Lower lobe of right lung (tissue), 2 donors: ENCODE measurements around the gene ACSM6. TPM values are rescaled to one million over a fixed set of nuclear protein-coding genes. Genes with fewer than 3 reads are reported as not detected.

Experiments
- ATAC-seq, 2 donors: fragments of 200-7000 bp; cut with Tn5 transposase; one replicate each; pipeline ENCODE4 v1.9.1; 2020 to 2022; ENCODE audit warnings: mild to moderate bottlenecking in 2 of 2, moderate library complexity in 2 of 2
- DNase-seq: peaks from one replicate; pipeline ENCODE4 v3.0.0-alpha.2; 2020
- H3K27ac ChIP-seq: fragments of 200-600 bp; one replicate; pipeline ENCODE4 v1.8.0; 2022
- H3K27me3 ChIP-seq: fragments of 200-600 bp; one replicate; pipeline ENCODE4 v1.8.0; 2022; ENCODE audit warnings: low read depth
- H3K36me3 ChIP-seq: fragments of 200-600 bp; one replicate; pipeline ENCODE4 v1.8.0; 2022; ENCODE audit warnings: mild to moderate bottlenecking
- H3K4me1 ChIP-seq: fragments of 200-600 bp; one replicate; pipeline ENCODE4 v1.8.0; 2022
- H3K4me3 ChIP-seq: fragments of 200-600 bp; one replicate; pipeline ENCODE4 v1.8.0; 2022; ENCODE audit warnings: mild to moderate bottlenecking
- H3K9me3 ChIP-seq: fragments of 200-600 bp; one replicate; pipeline ENCODE4 v1.8.0; 2022
- CTCF ChIP-seq: fragments of 200-600 bp; IDR thresholded peaks from one replicate; pipeline ENCODE4 v1.8.0; 2022; ENCODE audit warnings: antibody characterized with exemption, mild to moderate bottlenecking
- intact Hi-C: fragments of 100-400 bp; cut with DNase I; formaldehyde crosslinking; loops from one replicate; pipeline ENCODE4 v1.11.0; 2022
- long read RNA-seq: library from polyadenylated mRNA; unstranded; transcript quantifications from one replicate; pipeline ENCODE4 v2.0.0, GENCODE V29; 2021
- total RNA-seq: library from RNA; stranded (reverse); fragmentation: NEBNext Ultra II Directional; extraction: Animal tissue kit (Norgen Biotek cat#: 25700); gene quantifications from one replicate; pipeline ENCODE4 v1.2.1, GENCODE V29; 2021
- donor health status: DM: no; HTN: yes; CAD: no; lungs with severe emphysema.

ACSM6 gene, protein sequence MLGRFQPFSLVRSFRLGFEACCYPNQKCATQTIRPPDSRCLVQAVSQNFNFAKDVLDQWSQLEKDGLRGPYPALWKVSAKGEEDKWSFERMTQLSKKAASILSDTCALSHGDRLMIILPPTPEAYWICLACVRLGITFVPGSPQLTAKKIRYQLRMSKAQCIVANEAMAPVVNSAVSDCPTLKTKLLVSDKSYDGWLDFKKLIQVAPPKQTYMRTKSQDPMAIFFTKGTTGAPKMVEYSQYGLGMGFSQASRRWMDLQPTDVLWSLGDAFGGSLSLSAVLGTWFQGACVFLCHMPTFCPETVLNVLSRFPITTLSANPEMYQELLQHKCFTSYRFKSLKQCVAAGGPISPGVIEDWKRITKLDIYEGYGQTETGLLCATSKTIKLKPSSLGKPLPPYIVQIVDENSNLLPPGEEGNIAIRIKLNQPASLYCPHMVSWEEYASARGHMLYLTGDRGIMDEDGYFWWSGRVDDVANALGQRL
- total RNA-seq: not detected
- long read RNA-seq, partial matches to known transcripts: 0 of 2 reads
- long read RNA-seq, other reads (novel, unspliced or antisense): 2 of 2 reads

DNA sequence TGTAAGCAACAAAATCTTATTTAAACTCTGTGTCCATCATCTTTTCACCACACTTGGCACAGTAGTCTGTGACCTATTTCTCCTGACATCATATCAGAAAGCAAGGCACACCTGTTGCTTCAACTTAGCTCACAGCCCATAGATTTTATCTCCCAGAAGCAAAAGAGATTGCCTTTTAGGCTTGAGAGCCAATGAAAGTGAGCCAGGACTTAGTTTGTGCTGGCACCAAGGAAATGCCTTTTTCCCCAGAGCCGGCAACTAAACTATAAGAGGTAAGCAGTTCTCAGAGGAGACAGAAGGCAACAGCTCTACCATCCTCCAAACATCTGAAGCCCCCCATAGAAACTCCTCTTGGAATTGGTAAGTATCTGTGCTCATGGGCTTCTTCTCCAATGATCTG lies at the start of gene ACSM6:
Gene ACSM6 (plus strand): TSS at position 295 of the 400 bp plus-strand sequence. CDS start 248 bp downstream, outside the sequence.
- Histone ChIP-seq H3K4me3 (no peak within 1 kb of the TSS), H3K27me3 (no peaks in the 10 kb centered on the region), H3K9me3 (no peaks in the 10 kb centered on the region), H3K4me1 (no peaks in the 10 kb centered on the region), H3K36me3 (no peaks in the 10 kb centered on the region), H3K27ac (no peak within 1 kb of the TSS)
- DNase-seq: no peak
- ATAC-seq: no peak
- intact Hi-C loops: no loop called here
- TF ChIP-seq CTCF: no peak

GRCh38 chr10:95168694-95169093 lies 25.3 kb upstream of the ACSM6 start:
- ATAC-seq (no peak), DNase-seq (no peak)
- Histone ChIP-seq H3K27ac (no peak overlapping the region), H3K4me3 (no peak overlapping the region), H3K36me3 (no peaks in the 10 kb centered on the region), H3K4me1 (no peaks in the 10 kb centered on the region), H3K27me3 (no peaks in the 10 kb centered on the region), H3K9me3 (no peaks in the 10 kb centered on the region)
- intact Hi-C loops: no loop called here
- no peak for TF ChIP-seq CTCF

GRCh38 chr10:95169522-95169921 lies 24.5 kb upstream of the ACSM6 start:
- intact Hi-C loops: no loop called here
- DNase-seq: no peak

GRCh38 chr10:95170790-95171189 lies 23.2 kb upstream of the ACSM6 start:
- Histone ChIP-seq H3K27ac (no peak overlapping the region), H3K4me1 (no peaks in the 10 kb centered on the region), H3K4me3 (no peak overlapping the region), H3K27me3 (no peaks in the 10 kb centered on the region), H3K9me3 (no peaks in the 10 kb centered on the region), H3K36me3 (no peaks in the 10 kb centered on the region)
- TF ChIP-seq CTCF: no peak
- ATAC-seq (no peak), DNase-seq (no peak)
- intact Hi-C loops: no loop called here

More at GRCh38 chr10:95169522-95169921, 24.5 kb upstream of the ACSM6 start:
- H3K27me3 ChIP-seq: no peaks in the 10 kb centered on the region
- no peak overlapping the region for H3K4me3 ChIP-seq
- no peak overlapping the region for H3K27ac ChIP-seq
- no peak for TF ChIP-seq CTCF
- no peaks in the 10 kb centered on the region for H3K36me3 ChIP-seq
- ATAC-seq: no peak
- no peaks in the 10 kb centered on the region for H3K4me1 ChIP-seq
- H3K9me3 ChIP-seq: no peaks in the 10 kb centered on the region

DNA sequence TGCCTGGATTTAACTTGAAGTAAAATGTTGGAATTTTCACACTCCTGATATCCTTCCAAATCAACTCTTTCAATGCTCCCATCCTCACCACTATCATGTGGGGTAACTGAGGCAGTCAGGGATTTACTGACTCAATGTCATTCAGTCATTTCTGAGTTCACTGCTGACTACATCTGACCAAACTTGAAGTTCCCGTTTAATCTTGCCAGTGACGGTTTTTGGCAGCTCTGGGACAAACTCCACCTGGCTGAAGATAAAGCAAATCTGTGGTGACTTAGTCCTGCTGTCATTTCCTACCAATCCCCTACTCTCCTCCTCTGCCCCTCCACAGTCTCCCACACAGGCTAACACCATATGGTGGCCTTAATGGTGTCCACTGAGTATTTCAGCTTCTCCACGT lies 22.7 kb upstream of the ACSM6 start:
- Histone ChIP-seq H3K9me3 (no peaks in the 10 kb centered on the region), H3K4me3 (no peak overlapping the region), H3K27ac (no peak overlapping the region), H3K4me1 (no peaks in the 10 kb centered on the region), H3K27me3 (no peaks in the 10 kb centered on the region), H3K36me3 (no peaks in the 10 kb centered on the region)
- DNase-seq: no peak
- no peak for TF ChIP-seq CTCF
- ATAC-seq: no peak
- intact Hi-C loops: no loop called here
